Measurements from ENCODE around the gene YPEL3. TPM values are rescaled to one million over a fixed set of nuclear protein-coding genes. Genes with fewer than 3 reads are reported as not detected.

The YPEL3 gene
- total and polyA plus RNA-seq, 4 donors, result 56.2 to 208 (median 93.5) TPM

DNA sequence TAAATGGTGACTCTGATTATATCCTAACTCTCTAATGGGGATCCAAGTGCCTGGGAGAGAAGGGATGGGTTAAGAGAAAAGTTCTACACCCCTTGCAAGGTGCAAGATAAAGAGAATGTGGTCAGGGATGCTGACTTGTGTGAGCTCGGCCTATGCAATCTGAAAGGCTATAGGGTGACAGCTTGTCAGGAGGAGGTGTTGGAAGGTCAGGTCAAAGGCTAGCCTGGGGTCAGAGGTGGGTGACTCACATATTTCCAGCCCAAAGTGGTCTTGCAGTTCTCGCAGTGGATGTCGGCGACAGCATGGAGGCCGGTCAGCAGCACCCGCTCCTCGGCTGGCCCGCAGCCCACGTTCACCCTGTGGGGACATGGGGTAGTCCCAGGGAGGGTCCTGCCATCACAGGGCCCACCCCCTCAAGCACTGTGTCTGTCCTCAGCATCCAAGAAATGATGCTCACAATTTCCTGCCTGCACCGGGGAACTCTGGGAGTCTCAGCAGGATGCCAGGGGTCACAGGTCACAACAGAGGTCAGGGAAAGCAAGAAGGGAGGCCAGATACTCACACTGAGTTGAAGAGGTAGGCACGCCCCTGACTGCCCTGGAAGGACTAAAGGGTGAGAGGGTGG is 1.4 kb downstream of the YPEL3 start:
- DNase-seq (peak in 1 of 3 donors; percentile 28), ATAC-seq (ENCODE audit: insufficient read depth, low FRiP score) (no peak)
- 78 to 79% methylated on average over 11 of the region's 11 CpGs for WGBS, 2 donors
- TF ChIP-seq, protein P1, sequence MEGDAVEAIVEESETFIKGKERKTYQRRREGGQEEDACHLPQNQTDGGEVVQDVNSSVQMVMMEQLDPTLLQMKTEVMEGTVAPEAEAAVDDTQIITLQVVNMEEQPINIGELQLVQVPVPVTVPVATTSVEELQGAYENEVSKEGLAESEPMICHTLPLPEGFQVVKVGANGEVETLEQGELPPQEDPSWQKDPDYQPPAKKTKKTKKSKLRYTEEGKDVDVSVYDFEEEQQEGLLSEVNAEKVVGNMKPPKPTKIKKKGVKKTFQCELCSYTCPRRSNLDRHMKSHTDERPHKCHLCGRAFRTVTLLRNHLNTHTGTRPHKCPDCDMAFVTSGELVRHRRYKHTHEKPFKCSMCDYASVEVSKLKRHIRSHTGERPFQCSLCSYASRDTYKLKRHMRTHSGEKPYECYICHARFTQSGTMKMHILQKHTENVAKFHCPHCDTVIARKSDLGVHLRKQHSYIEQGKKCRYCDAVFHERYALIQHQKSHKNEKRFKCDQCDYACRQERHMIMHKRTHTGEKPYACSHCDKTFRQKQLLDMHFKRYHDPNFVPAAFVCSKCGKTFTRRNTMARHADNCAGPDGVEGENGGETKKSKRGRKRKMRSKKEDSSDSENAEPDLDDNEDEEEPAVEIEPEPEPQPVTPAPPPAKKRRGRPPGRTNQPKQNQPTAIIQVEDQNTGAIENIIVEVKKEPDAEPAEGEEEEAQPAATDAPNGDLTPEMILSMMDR (IDR thresholded peaks at IDR 0.05; ENCODE audit: control extremely low read depth, extremely low read depth), result no peak
- peaks cover 0 to 36% (median 10%) of the 10 kb centered on the region in 5 donors for H3K4me1 ChIP-seq (ENCODE audit: control insufficient read depth in 5 of 5, insufficient read depth in 5 of 5, low read length in 5 of 5)
- H3K9me3 ChIP-seq (ENCODE audit: control insufficient read depth in 4 of 4, insufficient read depth in 3 of 4, low read length in 3 of 4), result peaks cover 0 to 8% (median 3%) of the 10 kb centered on the region in 4 donors
- peak overlapping the region; percentile 86 to 95 for H3K27ac ChIP-seq (ENCODE audit: low read depth in 1 of 2, low read length in 1 of 2)
- peaks cover 0 to 12% (median 10%) of the 10 kb centered on the region in 4 donors for H3K36me3 ChIP-seq (ENCODE audit: control insufficient read depth in 4 of 4, insufficient read depth in 4 of 4, low read length in 4 of 4)
- no peaks in the 10 kb centered on the region for H3K27me3 ChIP-seq (ENCODE audit: control insufficient read depth in 3 of 3, insufficient read depth in 3 of 3, low read length in 2 of 3)
- peak overlapping the region; percentile 81 for H3K4me3 ChIP-seq
- peak overlapping the region in 1 of 2 donors; percentile 55 for H3K9ac ChIP-seq (ENCODE audit: insufficient read depth in 1 of 2, low read length in 2 of 2)

DNA sequence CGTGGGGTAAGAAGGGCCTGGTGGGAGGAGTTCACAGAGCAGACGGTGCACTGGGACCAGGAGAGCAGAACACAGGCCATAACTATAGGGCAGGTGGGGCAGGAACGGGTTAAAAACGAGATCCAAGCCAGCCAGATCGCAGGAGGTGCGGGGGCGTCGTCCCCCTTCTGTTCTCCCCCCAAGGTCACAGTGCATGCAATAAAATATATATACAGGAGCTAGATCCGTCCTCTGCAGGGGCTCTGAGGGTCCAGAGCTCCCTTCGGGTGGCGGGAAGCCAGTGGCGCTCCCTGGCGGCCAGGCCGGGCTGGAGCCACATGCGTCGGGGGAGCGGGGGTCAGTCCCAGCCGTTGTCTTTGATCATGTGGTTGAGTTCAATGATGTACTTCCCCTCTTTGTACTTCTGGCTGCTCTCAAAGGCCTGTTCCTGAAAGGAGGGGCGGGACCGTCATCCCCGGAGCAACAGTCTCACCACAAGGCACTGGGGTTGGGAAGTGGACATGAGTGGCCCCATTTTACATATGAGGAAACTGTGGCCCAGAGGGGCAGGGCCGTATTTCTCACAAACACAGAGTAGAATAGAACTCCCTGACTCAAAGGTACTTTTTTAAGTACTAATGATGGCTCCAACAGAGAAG is 3.5 kb downstream of the YPEL3 start:
- H3K4me1 ChIP-seq (ENCODE audit: control insufficient read depth in 5 of 5, insufficient read depth in 5 of 5, low read length in 5 of 5), result peaks cover 0 to 36% (median 10%) of the 10 kb centered on the region in 5 donors
- H3K9ac ChIP-seq (ENCODE audit: insufficient read depth in 1 of 2, low read length in 2 of 2), result peak overlapping the region in 1 of 2 donors; percentile 55
- DNase-seq, result peak; percentile 80 to 84 (median 83)
- 1 to 2% methylated on average over 22 of the region's 22 CpGs for WGBS, 2 donors
- peaks cover 0 to 12% (median 10%) of the 10 kb centered on the region in 4 donors for H3K36me3 ChIP-seq (ENCODE audit: control insufficient read depth in 4 of 4, insufficient read depth in 4 of 4, low read length in 4 of 4)
- H3K27me3 ChIP-seq (ENCODE audit: control insufficient read depth in 3 of 3, insufficient read depth in 3 of 3, low read length in 2 of 3), result no peaks in the 10 kb centered on the region
- peak overlapping the region; percentile 89 to 90 for H3K27ac ChIP-seq (ENCODE audit: low read depth in 1 of 2, low read length in 1 of 2)
- TF ChIP-seq, protein P1 (IDR thresholded peaks at IDR 0.05; ENCODE audit: control extremely low read depth, extremely low read depth), result peak; percentile 38
- peak; percentile 66 for ATAC-seq (ENCODE audit: insufficient read depth, low FRiP score)
- peak overlapping the region; percentile 20 for H3K4me3 ChIP-seq
- peaks cover 0 to 8% (median 3%) of the 10 kb centered on the region in 4 donors for H3K9me3 ChIP-seq (ENCODE audit: control insufficient read depth in 4 of 4, insufficient read depth in 3 of 4, low read length in 3 of 4)

DNA sequence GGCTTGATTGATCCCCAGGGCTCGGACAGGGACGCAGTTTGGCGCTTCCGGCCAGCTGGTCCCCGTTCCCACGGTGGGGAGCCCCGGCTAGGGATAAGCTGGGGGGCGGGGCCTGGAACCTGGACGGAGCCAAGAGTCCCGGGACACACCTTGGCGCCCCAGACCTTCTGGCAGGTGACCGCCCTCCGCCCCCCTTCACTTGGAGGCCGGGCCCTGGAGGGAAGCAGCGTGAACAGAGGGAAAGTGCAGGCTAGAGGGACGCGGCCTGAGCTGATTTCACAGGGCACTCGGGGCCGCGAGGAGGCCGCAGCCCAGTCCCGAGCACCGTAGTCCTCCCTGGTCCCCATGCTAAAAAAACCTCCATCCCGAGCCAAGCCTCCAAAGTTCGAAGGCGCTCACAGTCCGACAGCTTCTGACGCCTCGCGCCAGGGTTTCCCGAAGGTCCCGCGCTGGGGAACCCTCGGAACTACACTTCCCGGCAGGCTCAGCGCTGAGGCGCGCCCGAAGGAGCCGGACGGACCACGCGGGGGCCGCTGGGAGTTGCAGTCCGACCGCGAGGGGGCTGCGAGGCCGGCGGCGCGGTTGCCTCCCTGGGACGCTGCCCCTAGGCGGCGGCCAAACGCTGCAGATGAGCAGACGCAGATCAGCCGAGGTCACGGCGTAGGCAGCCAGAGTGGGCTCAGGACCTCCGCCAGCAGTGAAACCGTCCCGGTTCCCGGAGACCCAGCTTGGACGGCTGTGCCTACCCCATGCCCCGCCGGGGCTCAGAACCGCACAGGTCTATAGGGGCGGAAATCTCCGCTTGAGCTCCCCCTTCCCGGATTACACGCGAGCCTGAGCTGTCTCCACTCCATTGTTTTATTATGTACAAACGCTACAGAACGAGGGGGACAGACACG is 4.3 kb downstream of the YPEL3 start, which contains the start of gene TBX6:
TBX6 (minus strand) TSS at position 451 of the 899 bp plus-strand sequence. CDS start 731 bp downstream, outside the sequence.
- Histone ChIP-seq H3K4me1 (ENCODE audit: control insufficient read depth in 5 of 5, insufficient read depth in 5 of 5, low read length in 5 of 5) (peaks cover 0 to 36% (median 10%) of the 10 kb centered on the region in 5 donors), H3K9me3 (ENCODE audit: control insufficient read depth in 4 of 4, insufficient read depth in 3 of 4, low read length in 3 of 4) (peaks cover 0 to 2% (median under 1%) of the 10 kb centered on the region in 4 donors), H3K9ac (ENCODE audit: insufficient read depth in 1 of 2, low read length in 2 of 2) (peak within 1 kb of the TSS in 1 of 2 donors; percentile 55), H3K27me3 (ENCODE audit: control insufficient read depth in 3 of 3, insufficient read depth in 3 of 3, low read length in 2 of 3) (no peaks in the 10 kb centered on the region), H3K36me3 (ENCODE audit: control insufficient read depth in 4 of 4, insufficient read depth in 4 of 4, low read length in 4 of 4) (peaks cover 0 to 12% (median 10%) of the 10 kb centered on the region in 4 donors), H3K4me3 (peak within 1 kb of the TSS; percentile 20), H3K27ac (ENCODE audit: low read depth in 1 of 2, low read length in 1 of 2) (peak within 1 kb of the TSS; percentile 89 to 90)
- DNase-seq, result peak; percentile 94 to 96 (median 94)
- ATAC-seq (ENCODE audit: insufficient read depth, low FRiP score), result peak; percentile 91
- TF ChIP-seq, protein P1 (IDR thresholded peaks at IDR 0.05; ENCODE audit: control extremely low read depth, extremely low read depth), result peak; percentile 96
- 0 to 1% methylated on average over 72 to 76 of the region's 76 CpGs for whole genome bisulfite sequencing, 2 donors

Measured in lung (tissue), 12 donors.